Measurements from ENCODE around the gene LDB2.
A peak's percentile ranks its signal among the peaks of the same experiment; 100 is the strongest.

LDB2 gene

DNA sequence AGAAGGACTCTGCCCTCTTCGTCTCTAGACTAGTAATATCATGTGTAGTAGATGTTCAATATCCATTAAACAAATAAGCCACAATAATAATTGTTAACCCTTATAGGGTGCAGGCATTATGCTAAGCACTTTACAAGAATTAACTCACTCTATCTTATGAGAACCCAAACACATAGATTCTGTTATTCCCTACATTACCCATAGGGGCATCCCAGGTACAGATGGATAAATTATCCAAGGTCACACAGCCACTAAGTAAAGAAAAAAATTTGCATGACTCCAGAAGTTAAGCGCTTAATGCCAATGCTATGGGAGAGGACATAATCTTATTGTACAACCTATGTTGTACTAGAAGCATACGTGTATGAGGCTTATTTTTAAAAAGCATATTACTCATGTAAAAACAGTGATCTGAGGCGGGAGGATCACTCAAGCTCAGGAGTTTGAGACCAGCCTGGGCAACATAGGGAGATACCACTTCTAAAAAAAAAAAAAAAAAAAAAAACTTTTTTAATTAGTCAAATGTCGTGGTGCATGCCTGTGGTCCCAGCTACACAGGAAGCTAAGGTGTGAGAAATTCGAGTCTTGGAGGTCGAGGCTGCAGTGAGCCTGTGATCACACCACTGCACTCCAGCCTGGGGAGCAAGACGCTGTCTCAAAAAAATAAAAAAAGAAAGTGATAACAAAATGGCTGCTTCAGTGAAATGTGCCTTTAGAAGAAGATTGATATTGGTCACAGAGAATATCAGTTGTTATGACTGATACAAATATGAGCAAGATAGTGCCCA lies 13.6 kb downstream of the LDB2 start:
- DNase-seq (ENCODE audit: low read depth): no peak

DNA sequence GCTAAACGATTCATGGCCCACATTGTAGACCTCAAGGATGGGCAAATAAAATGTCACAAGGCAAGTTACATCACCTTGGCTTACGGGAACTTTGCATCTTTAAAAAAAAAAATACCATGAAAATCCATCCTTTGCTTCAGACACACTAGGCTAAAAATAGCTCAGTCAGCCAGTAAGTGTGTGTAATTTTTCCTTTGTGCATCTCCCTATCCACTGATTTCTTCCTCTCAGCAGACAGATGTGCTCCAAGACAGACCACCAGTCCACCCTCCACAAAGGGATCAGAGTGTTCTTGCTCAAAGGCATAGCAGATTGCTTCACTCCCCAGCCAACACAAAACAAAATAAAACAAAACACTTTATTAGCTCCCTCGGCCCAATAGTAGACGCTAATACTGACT lies 14.6 kb downstream of the LDB2 start:
- peak; percentile 39 for DNase-seq (ENCODE audit: low read depth)

DNA sequence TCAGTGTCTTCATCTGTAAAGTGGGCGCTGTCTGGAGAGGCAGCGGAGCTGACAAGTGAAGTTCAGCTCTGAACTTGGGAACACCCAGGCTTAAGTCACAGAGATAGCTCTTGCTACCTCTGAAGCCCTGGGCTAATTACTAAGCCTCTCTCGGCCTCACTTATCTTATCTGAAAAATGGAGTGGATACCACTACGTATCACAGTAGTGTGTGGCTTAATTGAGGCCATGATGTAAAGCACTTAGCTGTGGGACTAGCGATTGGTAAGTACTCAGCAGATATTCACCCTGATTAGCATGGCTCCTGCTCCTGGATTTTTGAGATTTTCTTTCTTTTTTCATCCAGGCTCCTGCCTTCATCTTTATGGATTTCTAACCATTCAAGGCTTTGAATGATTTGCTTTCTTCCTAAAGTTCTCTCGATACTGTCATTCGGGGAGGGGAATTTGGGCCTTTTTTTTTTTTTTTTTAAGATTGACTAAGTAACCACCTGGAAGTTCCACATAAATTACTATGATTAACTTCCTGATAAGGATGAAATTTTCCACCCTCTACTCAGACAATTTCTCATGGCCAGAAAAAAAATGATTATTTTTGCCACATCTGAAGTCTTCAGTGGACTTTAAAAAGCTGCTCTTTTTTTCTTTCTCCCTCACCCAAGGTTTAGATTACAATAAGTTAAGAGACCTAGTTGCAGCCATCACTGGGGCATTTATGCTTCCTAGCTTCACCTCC lies 17.1 kb downstream of the LDB2 start:
- no peak for DNase-seq (ENCODE audit: low read depth)

GRCh38 chr4:16875487-16875886 lies 23.0 kb downstream of the LDB2 start:
- DNase-seq (ENCODE audit: low read depth): peak; percentile 95

DNA sequence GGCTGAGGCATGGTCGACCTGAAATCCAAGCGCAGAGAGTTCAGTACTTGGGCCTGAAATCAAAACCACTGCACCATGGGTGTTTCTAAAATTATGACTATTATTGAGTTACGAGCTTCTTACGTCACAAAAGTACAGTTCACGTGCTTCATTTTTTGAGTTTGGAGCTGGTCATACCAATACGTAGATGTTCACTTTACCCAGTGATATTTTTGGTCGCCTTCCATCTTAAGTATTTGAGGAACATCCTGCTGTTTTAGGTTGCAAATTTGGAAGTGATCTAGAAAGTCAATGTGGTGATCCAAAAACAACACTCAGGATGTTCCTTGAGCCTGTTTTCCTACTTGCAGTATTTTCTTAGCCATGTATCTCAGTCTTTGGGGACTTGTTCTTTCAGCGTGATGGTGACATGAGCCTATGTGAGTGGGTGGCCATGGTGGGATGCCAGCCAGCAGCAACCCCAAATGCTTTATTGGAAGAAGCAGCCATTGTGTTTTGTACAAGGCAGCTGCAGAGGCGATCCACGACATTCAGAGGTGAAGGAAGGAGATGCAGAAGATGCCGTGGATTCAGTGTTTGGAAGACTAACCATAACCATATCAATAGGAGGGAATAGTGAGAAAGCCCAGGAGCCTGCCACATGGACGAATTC lies 28.7 kb downstream of the LDB2 start:
- DNase-seq (ENCODE audit: low read depth): no peak

DNA sequence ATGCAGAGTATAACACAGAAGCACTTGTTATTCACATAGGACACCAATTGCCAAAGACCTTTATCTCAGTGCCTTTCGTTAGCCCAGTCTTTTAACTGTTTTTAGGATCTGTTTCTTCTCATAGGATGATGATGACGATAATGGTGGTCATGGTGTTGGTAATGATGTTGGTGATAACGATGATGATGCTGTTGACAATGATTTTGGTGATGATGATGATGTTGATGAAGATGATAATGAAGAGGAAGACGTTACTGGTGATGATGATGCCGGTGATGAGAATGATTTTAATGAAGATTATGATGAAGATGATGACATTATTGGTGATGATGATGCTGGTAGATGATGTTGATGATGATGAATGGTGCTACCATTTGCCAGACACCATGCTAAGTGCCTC lies 29.8 kb downstream of the LDB2 start:
- DNase-seq (ENCODE audit: low read depth): no peak

DNA sequence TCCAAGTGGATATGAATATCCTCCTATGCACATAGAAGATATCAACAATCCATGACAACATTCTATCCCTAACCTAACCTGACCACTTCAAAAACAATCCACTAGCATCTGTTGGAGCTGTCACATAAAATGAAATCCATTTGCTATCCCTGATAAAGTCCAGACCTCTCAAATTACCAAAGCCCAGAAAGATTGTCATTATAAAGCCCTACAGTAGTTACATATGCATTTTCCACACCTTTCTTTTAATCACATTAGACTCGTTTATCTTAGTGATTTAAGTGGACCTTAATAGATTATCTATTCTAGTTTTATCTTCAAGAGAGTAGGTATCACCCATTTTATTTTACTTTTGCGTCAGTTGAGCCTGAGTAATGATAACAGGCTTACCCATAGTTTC lies 30.6 kb downstream of the LDB2 start:
- no peak for DNase-seq (ENCODE audit: low read depth)

GRCh38 chr4:16866974-16867373 lies 31.5 kb downstream of the LDB2 start:
- no peak for DNase-seq (ENCODE audit: low read depth)

- no peak for DNase-seq (ENCODE audit: low read depth)
Measured at GRCh38 chr4:16865897-16866283, 32.6 kb downstream of the LDB2 start.

GRCh38 chr4:16865209-16865896 lies 33.1 kb downstream of the LDB2 start:
- no peak for DNase-seq (ENCODE audit: low read depth)

- peak; percentile 38 for DNase-seq (ENCODE audit: low read depth)
Measured at GRCh38 chr4:16864199-16864598, 34.2 kb downstream of the LDB2 start.

GRCh38 chr4:16862697-16863096 lies 35.7 kb downstream of the LDB2 start:
- DNase-seq (ENCODE audit: low read depth): peak; percentile 41

DNA sequence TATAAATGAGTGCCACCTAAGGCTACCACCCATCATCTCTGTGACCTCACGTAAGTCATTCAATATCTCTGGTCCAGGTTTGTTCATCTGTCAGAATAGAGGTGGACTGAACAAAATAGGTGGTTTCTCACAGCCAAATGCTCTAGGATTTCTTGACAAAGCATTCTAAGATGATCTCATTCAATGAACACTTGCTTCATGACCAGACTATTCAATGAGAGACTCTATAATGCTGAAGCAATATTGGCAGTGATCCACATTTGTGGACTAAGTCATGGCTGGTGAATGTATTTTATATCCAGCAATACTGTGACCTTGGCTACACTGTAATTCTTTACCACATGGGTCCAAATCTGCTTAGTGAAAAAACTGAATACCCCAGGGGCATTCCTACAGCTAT lies 37.9 kb downstream of the LDB2 start:
- peak; percentile 94 for DNase-seq (ENCODE audit: low read depth)

DNA sequence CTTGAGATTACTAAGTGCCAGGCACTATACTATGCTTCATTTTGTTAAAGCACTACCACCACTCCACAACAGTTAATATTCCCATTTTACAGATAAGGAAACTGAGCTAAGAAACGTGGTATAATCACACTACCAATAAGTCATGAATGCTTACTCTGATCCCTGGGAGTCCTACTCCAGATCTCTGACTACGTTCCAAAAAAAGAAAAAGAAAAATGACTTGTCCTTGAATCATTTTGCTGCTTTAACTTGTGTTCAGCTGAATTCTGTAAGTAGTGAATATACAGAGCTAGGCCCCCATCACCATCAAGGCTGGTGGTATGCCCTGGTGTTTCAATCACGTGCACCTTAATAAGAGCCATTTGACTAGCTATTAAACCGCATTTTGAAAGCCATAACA lies 39.4 kb downstream of the LDB2 start:
- no peak for DNase-seq (ENCODE audit: low read depth)

- DNase-seq (ENCODE audit: low read depth): peak; percentile 73
Measured at GRCh38 chr4:16858275-16858752, 40.1 kb downstream of the LDB2 start.

DNA sequence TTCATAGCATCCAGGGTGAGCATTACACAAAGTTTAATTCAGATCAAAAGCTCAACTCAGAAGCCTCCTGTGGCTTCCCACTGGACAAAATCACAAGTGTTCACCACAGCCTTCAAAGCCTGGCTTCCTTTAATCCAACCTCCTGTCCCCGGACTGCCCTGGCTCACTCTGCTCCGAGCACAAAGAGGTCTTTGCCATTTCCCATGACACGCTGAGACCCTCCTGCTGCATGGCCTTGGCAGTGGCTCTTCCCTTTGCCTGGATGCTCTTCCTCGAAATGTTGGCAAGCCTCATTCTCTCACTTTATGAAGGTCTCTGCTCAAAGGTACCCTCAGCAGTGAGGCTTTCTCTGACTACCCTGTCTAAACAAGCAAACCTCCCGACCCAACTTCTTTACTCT lies 41.0 kb downstream of the LDB2 start:
- no peak for DNase-seq (ENCODE audit: low read depth)

DNA sequence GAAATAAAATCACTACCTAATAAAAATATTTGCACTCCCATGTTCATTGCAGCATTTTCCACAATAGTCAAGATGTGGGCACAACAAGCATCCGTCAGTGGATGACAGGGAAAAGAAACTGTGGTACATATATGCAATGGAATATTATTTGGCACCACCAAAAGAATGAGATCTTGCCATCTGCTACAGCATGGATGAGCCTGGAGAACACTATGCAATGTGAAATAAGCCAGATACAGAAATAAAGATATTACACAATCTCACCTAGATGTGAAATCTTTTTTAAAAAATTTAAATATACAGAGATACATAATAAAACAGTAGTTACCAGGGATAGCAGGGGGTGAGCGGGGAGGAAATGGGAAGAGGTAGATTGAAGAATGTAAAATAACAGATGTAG lies 44.8 kb downstream of the LDB2 start:
- DNase-seq (ENCODE audit: low read depth): no peak

- DNase-seq (ENCODE audit: low read depth): no peak
Measured at GRCh38 chr4:16852644-16853043, 45.8 kb downstream of the LDB2 start.

DNA sequence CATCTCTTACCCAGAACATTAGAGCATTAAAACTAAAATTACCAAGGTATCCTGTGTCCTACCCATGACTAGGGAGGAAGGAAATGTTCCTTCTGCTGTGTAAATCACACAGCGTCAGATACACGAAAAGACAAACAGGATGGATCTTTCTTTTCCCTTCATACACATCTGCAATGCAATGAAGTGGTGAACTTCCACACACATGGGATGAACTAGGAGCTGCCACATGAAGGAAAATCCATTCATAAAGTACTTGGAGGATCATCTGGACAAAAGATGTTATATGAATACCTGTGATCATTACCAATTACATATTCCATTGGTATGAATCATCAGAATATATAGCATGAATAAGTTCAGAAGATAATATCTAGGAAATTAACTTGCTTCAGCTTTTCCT lies 46.2 kb downstream of the LDB2 start:
- DNase-seq (ENCODE audit: low read depth): no peak

- DNase-seq (ENCODE audit: low read depth): no peak
Measured at GRCh38 chr4:16846540-16847117, 51.8 kb downstream of the LDB2 start.

DNA sequence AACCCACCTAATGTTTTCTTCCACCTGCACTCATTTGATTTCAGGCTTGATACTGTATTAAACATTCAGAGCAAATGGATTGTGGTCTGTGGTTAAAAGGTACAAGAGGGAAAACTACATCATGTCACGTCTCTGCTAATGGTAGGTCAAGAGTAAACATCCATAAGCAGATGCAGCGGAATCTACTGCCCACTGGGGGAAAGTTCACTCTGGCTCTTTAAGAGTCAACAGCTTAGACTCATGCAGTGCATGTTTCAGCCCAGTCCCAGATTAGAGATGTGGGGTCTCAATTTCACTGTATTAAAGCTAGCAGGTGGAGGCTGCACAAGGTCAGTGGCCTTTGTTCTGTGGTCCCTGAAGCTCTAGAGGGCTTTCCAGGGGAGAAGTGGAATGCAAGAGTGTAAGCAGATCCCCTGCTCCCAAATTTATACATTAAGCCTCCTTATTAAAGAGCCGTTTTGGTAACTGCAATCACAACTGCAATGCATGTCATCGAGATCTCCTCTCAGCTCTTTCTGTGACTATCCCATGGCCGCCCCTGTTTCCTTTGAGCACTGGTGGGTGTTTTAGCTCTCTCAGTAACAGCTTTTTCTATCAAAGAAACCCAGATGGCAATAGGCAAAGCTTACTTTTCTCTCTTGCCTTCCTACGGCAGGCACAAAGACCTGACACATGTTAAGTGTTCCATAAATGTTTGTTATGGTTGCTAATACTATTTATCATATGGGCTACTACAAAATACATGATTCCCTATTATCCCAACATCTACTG lies 53.4 kb downstream of the LDB2 start:
- DNase-seq (ENCODE audit: low read depth): no peak

Data from EH (cell line).